HG02973 (cell line): ENCODE measurements around the gene ATP8A2.

Source experiments
- ATAC-seq: cut with Tn5 transposase; IDR thresholded peaks from one replicate; pipeline ENCODE4 v1.9.1; 2021; ENCODE audit warnings: moderate library complexity; ENCODE audit not compliant: unreplicated experiment

ATP8A2 gene

DNA sequence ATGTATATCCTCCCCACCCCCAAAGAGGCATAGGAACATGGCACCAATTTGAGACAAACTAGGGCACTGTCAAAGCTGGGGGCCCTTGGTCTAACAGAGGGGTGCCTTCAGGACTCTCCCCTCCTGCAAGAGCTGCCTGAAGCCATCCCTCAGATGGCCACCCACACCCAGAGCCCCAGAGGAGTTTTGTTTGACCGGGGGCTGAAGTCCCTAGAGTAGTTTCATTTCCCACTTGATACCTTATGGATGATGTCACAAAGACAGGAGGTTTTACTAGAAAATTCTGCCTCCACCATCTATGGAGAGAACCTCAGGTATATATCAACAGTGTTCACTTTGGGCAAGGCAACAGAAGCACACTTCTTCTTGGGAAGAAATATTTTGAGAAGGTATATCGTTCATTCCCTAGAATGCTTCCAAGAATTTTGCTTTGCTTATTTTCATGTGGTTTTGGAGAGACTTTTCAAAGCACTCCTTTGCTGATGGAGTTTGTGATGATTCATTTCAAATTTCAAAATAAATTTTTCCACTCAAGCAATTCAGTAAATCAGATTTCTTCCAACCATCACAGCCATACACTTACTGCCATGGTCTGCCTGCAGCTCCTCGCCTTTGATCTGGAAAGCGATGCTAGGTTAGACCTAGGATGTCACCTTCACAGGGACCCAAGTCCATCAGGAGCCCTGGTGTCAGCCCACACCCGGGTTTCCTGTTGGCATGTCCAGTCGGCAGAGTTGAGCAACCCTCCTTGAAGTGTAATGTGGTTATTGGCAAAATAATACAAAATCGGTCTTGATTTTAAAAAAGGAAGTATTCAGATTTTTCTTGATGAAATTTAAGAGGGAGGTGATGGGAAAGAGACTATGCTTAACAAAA is 473.0 kb downstream of the ATP8A2 start:
- ATAC-seq, result no peak

DNA sequence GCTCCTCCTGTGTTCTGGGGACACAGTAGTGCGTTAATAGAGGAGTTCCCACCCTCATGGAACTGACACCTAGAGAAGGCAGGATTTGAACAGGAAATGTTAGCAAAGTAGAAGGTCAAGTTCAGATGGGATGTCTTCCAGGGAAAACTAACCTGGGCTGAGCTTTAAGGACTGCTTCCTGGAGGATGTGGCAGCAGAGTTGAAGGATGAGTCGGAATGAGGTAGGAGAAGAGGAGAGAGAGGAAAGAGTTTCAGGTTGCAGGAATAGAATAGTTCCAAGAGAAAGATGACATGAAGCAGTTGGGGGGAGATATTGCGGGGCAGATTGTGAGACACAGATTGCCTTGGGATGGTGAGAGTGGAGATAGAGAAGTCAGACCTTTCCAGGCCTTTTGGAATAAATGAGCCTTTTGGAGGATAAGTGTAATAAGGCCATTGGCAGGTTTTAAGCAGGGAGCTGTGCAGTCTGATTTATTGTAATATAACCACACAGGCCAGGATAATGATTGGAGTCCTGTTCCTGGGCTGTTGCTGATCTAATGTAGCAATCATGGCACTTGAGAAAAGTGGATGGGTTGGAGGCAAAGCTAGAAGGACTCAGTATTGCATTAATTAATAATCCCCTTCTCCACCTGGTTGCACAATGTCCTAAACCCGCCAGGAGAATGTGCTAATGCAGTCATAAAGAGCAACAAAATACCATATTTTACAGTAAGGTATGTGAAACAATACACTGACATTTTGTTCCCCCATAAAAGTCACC is 474.6 kb downstream of the ATP8A2 start:
- ATAC-seq, result no peak

DNA sequence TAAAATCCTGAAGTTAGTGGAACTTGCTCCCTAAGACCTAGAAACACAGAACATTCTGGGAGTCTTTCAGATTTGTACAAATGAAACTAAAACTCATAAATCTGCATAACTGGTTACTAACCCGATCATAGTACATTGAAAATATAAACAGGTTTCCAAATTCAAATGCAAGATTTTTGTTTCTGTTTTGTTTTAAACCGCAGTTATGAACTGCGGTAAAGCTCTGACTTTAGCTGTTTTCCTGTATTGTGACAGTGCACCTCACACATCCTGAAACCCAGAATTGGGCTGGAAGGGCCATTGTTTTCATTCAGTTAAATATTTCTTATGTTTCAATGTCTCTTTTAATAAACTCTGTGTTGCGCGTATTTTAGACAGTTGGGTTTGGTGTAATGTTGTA is 475.4 kb downstream of the ATP8A2 start:
- peak; percentile 73 for ATAC-seq

DNA sequence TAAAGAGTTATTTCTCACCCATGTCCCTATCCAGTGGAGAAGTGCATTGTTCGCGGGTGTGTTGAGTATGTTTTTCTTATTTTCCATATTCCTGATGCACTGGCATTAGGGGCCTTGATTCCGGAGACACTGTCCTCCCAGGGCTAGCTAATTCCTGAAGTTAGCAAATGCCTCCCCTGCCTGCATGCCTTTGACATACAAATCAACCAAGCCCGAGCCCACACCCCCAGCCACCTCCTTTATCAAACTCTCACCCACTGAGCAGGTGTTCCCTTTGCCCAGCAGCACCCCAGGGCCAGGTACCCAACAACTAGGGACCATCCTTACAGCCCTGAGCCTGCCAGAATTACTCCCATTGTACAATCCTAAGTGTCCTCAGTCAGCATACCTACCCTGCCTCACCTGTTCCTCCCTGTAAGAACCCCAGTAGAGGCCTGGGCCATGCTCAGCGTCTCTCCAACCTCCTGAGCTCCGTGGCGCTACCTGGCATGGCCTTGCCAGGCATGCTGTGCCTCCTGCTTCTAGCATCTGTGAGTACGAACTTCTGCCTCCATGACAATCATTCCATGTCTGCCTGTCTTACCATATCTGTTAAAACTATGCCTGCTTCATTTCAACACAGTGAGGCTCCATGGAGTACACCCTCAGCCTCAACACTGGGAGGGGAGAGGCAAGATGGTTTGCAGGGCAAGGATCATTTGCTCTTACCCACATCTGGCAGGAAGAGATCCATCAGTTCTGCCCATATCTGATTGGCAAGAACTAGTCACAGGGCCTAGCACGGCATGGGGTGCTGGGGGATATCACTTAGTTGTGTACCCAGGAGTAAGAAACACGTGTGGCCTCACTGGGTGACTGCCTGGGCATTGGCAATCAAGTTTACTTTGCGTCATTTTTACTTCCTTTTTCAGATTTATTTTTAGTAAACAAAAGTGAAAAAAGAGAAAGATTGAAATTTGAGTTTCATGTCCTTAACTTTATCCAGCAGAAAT is 476.2 kb downstream of the ATP8A2 start:
- ATAC-seq, result no peak

DNA sequence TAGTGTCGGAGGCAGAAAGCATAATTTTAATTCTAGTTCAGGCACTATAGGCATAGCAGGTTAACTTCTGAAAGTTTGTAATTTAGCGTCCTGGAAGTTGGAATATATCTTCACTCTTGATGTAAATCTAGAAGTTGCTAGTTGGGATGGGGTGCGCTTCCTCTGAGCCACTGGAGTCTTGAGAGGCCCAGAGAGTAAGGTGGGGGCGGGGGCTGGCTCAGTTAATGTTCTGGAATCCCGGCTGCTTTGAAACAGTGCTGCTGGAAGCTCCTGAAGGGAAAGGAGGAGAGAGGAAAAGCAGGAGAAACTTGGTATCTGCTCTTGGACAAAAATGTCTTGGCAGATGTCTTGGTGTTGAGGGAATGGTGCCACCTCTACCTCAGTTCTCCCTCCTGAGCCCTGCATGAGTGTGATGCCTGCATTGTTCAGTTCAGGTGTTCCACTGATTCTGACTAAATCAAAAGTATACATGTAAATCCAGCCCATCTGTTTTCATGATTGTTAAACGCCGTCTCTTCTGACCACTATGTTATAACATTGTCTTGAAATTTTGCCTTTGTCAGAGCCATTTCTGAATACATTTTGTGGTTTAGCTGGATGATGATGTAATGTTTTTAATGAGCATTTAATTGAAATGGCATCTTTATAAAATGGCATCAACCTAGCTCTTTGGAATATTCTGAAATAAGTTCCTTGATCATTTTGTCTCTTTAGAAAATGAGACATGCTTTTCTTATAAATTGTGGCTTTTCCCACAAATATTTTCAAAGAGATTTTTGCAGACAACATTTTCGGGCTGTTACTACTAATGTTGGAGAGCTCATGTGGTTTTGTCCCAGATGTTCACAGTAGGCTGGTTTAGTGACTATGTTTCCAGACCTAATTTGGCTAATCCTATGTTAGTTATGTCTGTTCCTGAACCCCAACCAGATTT is 477.3 kb downstream of the ATP8A2 start:
- no peak for ATAC-seq

DNA sequence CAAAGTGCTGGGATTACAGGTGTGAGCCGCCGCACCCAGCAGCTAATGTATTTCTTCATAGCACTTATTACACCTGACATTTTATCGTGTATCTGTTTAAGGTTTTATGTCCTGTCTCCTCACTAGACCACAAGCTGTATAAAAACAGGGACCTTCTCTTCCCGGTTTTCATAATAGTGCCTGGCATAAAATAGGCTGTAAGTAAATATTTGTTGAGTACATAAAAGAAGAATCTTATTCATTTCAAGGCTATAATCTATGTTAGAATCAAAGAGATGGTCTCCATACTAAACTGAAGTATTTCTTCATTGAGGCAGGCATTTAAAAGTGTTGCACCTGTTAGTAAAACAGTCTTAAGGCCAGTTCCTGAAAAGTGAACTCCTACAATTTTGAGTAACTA is 486.1 kb downstream of the ATP8A2 start:
- ATAC-seq, result no peak

DNA sequence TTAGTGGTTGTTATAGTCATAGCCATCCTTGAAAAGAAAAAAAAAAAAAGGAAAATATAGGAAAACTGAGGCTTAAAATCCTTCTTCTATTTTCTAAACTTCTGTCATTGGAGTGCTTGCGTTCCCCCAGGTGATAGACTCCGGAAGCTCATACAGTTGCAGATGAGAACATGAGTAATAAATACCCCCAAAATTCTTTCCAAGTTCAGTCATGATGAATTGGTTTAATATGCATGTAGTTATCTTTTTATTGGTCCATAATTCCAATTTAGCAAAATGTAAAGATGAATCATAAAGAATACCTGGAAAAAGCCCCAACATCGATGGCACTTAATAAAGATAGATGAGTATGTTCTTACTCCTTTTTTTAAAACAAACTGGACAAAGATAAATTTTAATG is 487.8 kb downstream of the ATP8A2 start:
- ATAC-seq, result no peak

DNA sequence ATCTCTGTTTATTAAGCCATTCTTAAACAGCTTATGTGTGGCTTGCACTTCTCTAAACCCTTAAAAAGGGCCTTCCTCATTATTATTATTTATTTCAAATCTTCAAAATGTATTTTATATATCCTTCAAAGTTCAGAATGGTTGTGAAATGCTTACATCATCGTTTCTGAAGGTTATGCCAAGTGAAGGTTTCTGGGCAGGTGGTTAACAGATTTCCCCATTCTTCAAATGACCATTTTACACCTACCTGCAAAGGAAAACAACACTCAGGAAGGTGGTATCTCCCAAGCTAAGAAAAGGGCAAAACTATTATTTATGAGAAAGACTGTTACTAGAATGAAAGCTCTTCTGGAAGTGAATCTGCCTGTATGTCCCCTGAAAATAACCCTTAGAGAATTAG is 488.5 kb downstream of the ATP8A2 start:
- no peak for ATAC-seq

DNA sequence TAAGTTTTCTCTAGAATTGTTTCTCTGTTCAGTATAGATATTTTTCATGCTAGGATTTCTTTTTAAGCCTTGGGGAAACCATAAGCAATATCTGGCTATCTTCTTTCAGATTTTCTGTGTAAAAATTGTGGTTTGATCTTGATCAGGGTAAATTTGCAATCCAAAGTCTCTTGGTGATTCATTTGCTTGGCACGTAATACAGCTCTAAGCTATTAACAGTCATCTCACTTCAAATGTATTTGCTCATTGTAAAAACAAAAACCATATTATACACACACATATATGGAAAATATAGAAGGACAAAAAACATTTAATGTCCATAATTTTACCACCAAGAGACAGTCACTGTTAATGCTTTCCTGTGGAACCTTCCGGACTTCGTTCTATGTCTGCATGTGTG is 489.1 kb downstream of the ATP8A2 start:
- no peak for ATAC-seq

DNA sequence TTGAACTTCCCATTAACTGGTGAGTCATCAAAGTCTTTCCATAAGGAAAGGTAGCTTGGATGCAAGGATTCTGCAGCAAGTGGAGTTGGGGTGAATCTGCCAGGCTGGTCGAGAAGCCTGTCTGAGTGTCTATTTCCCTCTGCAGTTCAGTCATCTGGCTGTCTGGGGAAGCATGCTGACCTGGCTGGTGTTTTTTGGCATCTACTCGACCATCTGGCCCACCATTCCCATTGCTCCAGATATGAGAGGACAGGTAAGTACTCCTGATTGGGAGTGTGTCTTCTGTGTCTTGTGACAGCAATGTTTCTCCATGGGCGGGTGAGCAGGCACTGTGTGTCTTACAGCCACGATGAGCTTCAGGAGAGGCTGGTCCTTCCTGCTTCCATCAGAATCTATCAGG is 490.4 kb downstream of the ATP8A2 start:
- no peak for ATAC-seq

DNA sequence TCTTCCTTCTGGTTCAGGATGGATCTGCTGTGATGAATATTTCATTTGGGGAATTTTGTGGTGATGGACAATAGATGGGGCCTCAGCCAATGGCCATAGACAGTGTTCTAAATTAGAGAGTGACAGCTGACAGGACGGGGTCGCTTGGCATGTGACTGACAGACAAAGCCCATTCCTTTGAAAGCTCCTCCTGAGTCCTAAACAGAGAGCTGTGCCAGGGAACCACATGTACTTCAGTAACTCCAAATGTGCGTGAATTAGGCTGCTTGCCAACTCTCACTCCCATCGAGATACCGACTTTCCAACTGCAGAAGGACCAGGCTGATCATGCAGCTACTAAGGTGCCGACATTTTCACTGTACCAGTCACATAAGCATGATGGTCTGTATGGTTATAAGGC is 492.3 kb downstream of the ATP8A2 start:
- no peak for ATAC-seq

DNA sequence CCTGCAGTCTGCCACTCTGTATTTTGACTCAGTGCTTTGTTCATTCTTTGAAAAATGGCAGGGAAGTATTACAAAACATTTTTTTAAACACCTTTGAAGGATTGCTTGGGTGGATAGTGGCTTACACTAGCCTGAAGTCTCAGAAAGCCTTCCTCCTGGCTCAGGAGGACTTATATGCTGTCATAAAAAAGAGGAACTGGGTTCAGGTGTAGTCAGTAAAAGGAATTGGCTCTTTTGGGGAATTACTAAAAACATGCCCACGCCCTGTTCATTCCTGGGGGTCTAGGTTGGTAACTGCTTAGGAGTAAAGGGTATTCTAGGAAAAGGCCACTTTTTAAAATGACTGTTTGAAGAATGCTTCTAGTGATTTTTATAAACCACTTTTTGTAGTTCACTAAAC is 493.2 kb downstream of the ATP8A2 start:
- ATAC-seq, result no peak

DNA sequence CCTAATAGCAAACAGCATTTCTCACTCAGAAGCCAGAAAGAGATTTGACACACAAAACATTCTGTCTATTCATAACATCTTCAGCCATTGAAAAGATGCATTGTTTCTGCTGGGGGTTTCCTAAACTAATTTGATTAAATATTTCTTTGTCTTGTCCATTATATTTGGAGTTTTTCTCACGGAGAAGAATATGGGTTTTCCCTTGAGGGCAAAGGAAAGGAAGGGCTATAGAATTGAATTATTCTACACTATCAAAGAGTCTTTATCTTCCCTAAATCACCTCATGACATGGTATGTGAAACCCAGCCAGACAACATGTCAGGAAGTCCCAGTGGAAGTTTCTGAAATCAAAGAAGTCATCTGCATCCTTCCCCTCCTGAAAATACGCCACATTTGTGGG is 493.6 kb downstream of the ATP8A2 start:
- no peak for ATAC-seq

DNA sequence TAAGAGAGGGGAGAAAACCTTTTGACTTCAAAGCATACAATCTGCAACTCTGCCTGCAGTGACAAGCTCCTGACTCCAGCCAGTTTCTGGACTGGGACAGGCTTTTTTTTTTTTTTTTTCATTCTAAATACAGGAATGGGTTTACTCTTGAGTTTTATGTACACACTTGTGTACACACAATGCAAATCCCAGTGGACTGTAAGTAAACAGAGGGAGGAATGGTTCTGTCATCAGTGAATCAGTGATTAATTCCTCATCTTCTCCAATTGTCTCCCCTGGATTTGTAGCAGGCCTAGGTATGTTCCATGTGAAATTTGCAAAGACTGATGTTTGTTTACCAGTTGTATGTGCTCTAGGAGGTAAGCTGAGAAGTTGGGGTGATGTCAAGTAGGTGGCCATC is 495.3 kb downstream of the ATP8A2 start:
- ATAC-seq, result no peak

DNA sequence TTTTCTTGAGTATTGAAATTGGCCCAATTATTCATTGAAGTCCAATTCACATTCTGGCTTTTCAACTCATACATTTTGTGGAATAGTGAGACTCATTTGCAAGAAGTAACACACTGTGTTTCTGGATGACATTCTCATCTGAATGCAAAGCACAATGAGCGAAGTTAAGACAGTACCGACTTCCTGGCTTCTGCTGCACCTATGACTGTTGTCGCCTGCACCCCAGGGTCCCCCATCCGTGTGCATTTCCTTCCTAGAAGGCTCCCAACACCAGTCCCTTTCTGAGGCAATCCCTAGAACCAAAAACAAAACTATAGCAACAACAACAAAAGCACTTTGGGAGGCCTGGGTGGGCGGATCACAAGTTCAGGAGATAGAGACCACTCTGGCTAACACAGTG is 496.7 kb downstream of the ATP8A2 start:
- no peak for ATAC-seq

DNA sequence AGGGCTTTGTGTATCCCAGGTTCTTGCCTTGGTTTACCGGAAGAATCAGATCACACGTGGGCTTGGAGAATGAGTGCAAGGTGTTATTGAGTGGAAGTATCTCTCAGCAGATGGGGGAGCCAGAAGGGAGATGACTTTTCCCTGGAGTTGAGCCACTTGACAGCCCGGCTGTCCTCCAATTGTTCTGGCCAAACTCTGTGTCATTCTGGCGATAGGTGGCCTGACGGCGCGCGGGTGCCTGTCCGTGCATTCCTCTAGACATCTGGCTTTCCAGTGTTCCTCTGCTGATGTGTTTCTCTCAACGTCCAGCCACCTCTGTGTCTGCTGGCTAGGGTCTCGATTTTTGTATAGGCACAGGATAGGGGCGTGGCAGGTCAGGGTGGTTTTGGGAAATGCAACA is 498.2 kb downstream of the ATP8A2 start:
- ATAC-seq, result no peak

DNA sequence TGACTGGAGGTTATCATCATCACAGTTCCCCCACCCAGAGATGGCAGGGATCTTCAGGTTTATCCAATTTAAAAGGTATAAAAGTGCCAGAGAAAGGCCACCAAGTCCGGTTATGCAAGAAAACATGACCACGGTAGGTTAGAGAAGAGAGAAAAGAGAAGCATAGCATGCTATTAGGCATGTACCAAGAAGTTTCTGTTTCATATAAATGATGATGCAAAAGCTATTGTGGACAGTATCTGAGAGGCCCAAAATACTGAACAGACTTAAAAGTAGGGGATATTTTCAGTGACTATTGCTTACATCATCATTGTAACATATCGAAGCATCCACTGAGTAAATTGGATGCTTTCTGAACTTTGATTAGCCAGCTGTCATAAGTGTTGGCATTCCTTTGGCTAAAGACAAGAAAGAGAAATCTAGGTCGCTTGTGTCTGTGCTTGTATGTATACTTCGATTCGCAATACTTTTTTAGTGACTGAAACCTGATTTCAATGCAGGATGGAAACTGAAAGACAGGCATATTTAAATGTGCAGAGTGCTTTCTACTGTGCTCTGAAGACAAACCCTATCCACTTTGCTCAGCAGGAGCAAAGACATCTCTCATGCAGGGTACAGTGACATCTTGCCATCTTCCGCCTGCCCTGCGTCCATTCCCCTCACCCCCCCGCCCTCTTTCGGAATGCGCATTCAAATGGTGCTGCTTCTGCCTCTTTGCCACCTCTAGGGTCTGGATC is 499.8 kb downstream of the ATP8A2 start:
- ATAC-seq, result no peak

DNA sequence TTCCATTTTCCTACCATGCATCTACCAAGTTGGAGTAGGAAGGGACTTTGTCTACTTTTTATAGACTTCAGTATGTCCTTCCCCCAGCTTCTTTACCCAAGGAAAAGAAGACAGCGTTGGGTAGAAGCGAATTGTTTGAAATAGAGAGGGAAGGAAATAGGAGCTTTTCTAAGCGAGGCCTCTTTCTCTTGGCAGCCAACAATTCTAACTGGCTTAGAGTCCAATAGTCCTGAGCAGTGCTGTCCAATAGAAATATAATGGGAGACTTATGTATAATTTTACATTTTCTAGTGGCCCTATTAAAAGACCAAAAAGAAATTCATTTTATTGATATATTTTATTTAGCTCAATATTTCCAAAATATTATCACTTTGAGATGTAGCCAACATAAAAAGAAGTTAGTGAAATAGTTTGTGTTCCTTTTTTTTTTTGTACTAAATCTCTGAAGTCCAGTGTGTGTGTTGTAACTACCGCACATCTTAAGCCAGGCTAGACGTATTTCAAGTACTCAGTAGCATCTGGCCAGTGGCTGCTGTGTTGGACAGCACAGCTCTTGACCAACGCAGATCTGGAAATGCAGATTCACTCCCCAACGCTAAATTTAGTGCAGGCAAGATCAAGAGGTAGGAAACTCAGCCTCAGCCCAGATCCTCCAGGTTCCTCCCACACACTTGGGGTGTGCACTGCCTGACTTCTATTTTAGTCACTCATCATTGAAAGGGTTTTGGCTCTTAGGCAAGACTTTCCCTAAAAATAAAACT is 500.9 kb downstream of the ATP8A2 start:
- ATAC-seq, result no peak

DNA sequence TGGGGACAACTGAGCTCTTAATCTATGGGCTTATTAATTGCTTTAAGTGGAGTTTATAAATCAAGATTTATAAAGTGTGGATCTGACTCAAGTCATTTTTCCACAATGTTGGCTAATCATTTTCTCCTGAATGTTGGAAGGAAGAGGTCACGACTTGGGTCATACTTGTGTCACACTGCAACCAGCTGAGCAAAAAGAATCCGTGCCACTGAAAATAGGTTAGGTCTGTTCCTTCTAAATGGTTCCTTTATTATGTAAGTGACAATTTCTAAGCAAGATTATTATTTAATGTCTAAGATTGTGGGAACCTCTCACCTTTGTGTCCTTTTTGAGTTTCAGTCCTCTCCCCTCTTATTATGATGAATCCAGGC is 501.5 kb downstream of the ATP8A2 start:
- no peak for ATAC-seq
